HEK293 (cell line): ENCODE measurements around the gene CEP104.

ENCODE experiments used
- REPIN1 ChIP-seq: fragments of 450-650 bp; formaldehyde crosslinking; IDR thresholded peaks from 2 replicates; pipeline ENCODE4 v1.5.1; 2017; ENCODE audit warnings: missing biosample characterization, missing genetic modification characterization, low read depth
- REST ChIP-seq: fragments of 450-650 bp; formaldehyde crosslinking; IDR thresholded peaks from 2 replicates; pipeline ENCODE4 v1.5.1; 2016; ENCODE audit warnings: missing biosample characterization, missing genetic modification characterization
- WT1 ChIP-seq: fragments of 450-650 bp; formaldehyde crosslinking; IDR thresholded peaks from 2 replicates; pipeline ENCODE4 v1.5.1; 2016; ENCODE audit warnings: missing biosample characterization, missing genetic modification characterization
- ZNF169 ChIP-seq: fragments of 450-650 bp; formaldehyde crosslinking; IDR thresholded peaks from 2 replicates; pipeline ENCODE4 v1.5.1; 2016; ENCODE audit warnings: missing biosample characterization, missing genetic modification characterization
- ZNF37A ChIP-seq: fragments of 450-650 bp; IDR thresholded peaks from 2 replicates; pipeline ENCODE4 v1.5.1; 2018; ENCODE audit warnings: missing biosample characterization, missing genetic modification characterization
- TF ChIP-seq, protein P1 (sequence below): fragments of 450-650 bp; formaldehyde crosslinking; IDR thresholded peaks from 2 replicates; pipeline ENCODE4 v1.5.1; 2016; ENCODE audit warnings: missing biosample characterization, missing genetic modification characterization

GRCh38 chr1:3787745-3788605 lies 69.0 kb downstream of the CEP104 start:
- TF ChIP-seq REST (tag by site-specific recombination) (no peak), WT1 (tag by site-specific recombination) (no peak), ZNF169 (no peak), REPIN1 (tag by site-specific recombination) (no peak), ZNF37A (tag by site-specific recombination) (no peak)
- TF ChIP-seq, protein P1, sequence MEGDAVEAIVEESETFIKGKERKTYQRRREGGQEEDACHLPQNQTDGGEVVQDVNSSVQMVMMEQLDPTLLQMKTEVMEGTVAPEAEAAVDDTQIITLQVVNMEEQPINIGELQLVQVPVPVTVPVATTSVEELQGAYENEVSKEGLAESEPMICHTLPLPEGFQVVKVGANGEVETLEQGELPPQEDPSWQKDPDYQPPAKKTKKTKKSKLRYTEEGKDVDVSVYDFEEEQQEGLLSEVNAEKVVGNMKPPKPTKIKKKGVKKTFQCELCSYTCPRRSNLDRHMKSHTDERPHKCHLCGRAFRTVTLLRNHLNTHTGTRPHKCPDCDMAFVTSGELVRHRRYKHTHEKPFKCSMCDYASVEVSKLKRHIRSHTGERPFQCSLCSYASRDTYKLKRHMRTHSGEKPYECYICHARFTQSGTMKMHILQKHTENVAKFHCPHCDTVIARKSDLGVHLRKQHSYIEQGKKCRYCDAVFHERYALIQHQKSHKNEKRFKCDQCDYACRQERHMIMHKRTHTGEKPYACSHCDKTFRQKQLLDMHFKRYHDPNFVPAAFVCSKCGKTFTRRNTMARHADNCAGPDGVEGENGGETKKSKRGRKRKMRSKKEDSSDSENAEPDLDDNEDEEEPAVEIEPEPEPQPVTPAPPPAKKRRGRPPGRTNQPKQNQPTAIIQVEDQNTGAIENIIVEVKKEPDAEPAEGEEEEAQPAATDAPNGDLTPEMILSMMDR (tag by site-specific recombination): no peak
